ENCODE data around the gene TPX2. TPM values are rescaled to one million over a fixed set of nuclear protein-coding genes. Genes with fewer than 3 reads are reported as not detected.
"Not testable (repeated sequence)": the region's sequence is repeated elsewhere in the genome, so short reads cannot be mapped to it uniquely, and the experiment has no call there.

The TPX2 gene
- total RNA-seq, 1 donor from 2014 or later = 44.7 TPM

GRCh38 chr20:31809661-31810060, 70.6 kb downstream of the TPX2 start:
- Mint-ChIP-seq H3K27me3 (ENCODE audit: unreplicated experiment) (no peaks in the 10 kb centered on the region), H3K36me3 (ENCODE audit: unreplicated experiment) (no peaks in the 10 kb centered on the region), H3K27ac (ENCODE audit: unreplicated experiment) (no peak overlapping the region), H3K4me1 (ENCODE audit: low read depth, unreplicated experiment) (peaks cover 10% of the 10 kb centered on the region), H3K4me3 (ENCODE audit: unreplicated experiment) (no peak overlapping the region), H3K9me3 (ENCODE audit: unreplicated experiment) (peaks cover 2% of the 10 kb centered on the region)
- DNase-seq = no peak
- TF ChIP-seq CTCF (IDR thresholded peaks at IDR 0.05; ENCODE audit: partially characterized antibody, unreplicated experiment) = no peak

DNA sequence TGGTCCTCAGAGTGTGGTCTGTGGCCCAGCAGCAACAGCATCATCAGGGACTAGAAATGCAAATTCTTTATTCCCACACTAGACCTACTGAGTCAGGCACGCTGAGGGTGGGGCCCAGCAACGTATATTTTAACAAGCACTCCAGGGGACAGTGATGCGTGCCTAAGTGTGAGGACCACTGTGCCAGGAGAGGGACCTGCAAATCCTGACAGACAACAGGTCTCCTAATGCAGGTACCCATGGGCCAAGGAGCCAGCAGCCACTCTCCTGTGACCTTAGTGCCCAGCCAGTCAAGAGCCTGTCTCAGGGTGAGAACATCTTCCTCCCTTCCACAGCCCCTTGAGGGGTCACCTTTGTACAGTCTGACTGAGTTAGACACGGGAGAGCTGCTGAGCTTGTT, 72.1 kb downstream of the TPX2 start:
- DNase-seq = no peak
- Mint-ChIP-seq H3K9me3 (ENCODE audit: unreplicated experiment) (peaks cover 2% of the 10 kb centered on the region), H3K36me3 (ENCODE audit: unreplicated experiment) (no peaks in the 10 kb centered on the region), H3K27ac (ENCODE audit: unreplicated experiment) (no peak overlapping the region), H3K27me3 (ENCODE audit: unreplicated experiment) (no peaks in the 10 kb centered on the region), H3K4me1 (ENCODE audit: low read depth, unreplicated experiment) (peaks cover 10% of the 10 kb centered on the region), H3K4me3 (ENCODE audit: unreplicated experiment) (no peak overlapping the region)
- TF ChIP-seq CTCF (IDR thresholded peaks at IDR 0.05; ENCODE audit: partially characterized antibody, unreplicated experiment) = no peak

GRCh38 chr20:31811796-31812728, 73.0 kb downstream of the TPX2 start:
- Mint-ChIP-seq H3K27ac (ENCODE audit: unreplicated experiment) (no peak overlapping the region), H3K27me3 (ENCODE audit: unreplicated experiment) (no peaks in the 10 kb centered on the region), H3K9me3 (ENCODE audit: unreplicated experiment) (peaks cover 2% of the 10 kb centered on the region), H3K36me3 (ENCODE audit: unreplicated experiment) (no peaks in the 10 kb centered on the region), H3K4me3 (ENCODE audit: unreplicated experiment) (peak overlapping the region; percentile 26), H3K4me1 (ENCODE audit: low read depth, unreplicated experiment) (peaks cover 10% of the 10 kb centered on the region)
- DNase-seq = no peak
- no peak for TF ChIP-seq CTCF (IDR thresholded peaks at IDR 0.05; ENCODE audit: partially characterized antibody, unreplicated experiment)

GRCh38 chr20:31813611-31814010, 74.5 kb downstream of the TPX2 start:
- DNase-seq = no peak
- Mint-ChIP-seq H3K27me3 (ENCODE audit: unreplicated experiment) (no peaks in the 10 kb centered on the region), H3K4me3 (ENCODE audit: unreplicated experiment) (no peak overlapping the region), H3K4me1 (ENCODE audit: low read depth, unreplicated experiment) (peaks cover 13% of the 10 kb centered on the region), H3K27ac (ENCODE audit: unreplicated experiment) (no peak overlapping the region), H3K36me3 (ENCODE audit: unreplicated experiment) (no peaks in the 10 kb centered on the region), H3K9me3 (ENCODE audit: unreplicated experiment) (peaks cover 2% of the 10 kb centered on the region)
- TF ChIP-seq CTCF (IDR thresholded peaks at IDR 0.05; ENCODE audit: partially characterized antibody, unreplicated experiment) = no peak

DNA sequence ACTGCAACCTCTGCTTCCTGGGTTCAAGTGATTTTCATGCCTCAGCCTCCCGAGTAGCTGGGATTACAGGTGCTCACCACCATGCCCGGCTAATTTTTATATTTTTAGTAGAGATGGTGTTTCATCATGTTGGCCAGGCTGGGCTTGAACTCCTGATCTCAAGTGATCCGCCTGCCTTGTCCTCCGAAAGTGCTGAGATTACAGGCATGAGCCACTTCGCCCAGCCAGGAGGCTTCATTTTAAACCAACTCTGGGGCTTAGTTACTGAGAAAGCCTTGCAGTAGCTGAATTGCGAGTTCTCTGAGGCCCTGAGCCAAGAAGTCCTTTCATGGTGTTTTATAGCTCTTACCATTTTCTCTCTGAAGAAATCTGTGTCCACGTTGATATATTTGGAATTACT, 75.1 kb downstream of the TPX2 start:
- DNase-seq = peak; percentile 11
- not testable (repeated sequence) for H3K27ac Mint-ChIP-seq (ENCODE audit: unreplicated experiment); H3K27me3 Mint-ChIP-seq (ENCODE audit: unreplicated experiment); H3K36me3 Mint-ChIP-seq (ENCODE audit: unreplicated experiment); H3K9me3 Mint-ChIP-seq (ENCODE audit: unreplicated experiment); H3K4me3 Mint-ChIP-seq (ENCODE audit: unreplicated experiment)
- peaks cover 18% of the 10 kb centered on the region for H3K4me1 Mint-ChIP-seq (ENCODE audit: low read depth, unreplicated experiment)

Measured in glutamatergic neuron (in vitro differentiated cells).